GM19468 (cell line): Measurements from ENCODE around the gene CT47B1.
"Not testable (repeated sequence)": the region's sequence is repeated elsewhere in the genome, so short reads cannot be mapped to it uniquely, and the experiment has no call there.

ENCODE experiments used
- ATAC-seq: cut with Tn5 transposase; IDR thresholded peaks from one replicate; pipeline ENCODE4 v1.9.1; 2021; ENCODE audit warnings: mild to moderate bottlenecking, moderate library complexity, moderate number of reproducible peaks; ENCODE audit not compliant: unreplicated experiment; ENCODE audit errors: extremely low read depth

Gene CT47B1

DNA sequence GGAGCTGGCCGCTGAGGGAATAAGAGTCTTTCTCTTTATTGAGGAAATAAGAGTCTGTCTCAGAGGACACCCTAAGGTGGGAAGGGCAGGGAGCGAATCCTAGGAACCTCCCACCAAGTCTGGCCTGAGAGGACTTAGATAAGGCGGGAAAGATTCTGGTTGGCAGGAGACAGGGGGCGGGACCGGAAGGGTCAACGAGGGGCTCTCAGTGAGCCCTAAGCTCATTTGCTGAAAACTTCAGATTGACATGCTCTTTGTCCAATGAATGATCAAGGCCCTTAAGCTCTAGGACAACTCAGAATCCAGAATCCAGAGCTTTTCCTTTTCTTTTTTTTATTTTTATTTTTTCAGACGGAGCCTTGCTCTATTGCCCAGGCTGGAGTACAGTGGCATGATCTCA, at the start of gene CT47B1:
CT47B1 (minus strand) TSS at position 101 of the 400 bp plus-strand sequence. CDS start 196 bp downstream, outside the sequence.
- ATAC-seq, result not testable (repeated sequence)

DNA sequence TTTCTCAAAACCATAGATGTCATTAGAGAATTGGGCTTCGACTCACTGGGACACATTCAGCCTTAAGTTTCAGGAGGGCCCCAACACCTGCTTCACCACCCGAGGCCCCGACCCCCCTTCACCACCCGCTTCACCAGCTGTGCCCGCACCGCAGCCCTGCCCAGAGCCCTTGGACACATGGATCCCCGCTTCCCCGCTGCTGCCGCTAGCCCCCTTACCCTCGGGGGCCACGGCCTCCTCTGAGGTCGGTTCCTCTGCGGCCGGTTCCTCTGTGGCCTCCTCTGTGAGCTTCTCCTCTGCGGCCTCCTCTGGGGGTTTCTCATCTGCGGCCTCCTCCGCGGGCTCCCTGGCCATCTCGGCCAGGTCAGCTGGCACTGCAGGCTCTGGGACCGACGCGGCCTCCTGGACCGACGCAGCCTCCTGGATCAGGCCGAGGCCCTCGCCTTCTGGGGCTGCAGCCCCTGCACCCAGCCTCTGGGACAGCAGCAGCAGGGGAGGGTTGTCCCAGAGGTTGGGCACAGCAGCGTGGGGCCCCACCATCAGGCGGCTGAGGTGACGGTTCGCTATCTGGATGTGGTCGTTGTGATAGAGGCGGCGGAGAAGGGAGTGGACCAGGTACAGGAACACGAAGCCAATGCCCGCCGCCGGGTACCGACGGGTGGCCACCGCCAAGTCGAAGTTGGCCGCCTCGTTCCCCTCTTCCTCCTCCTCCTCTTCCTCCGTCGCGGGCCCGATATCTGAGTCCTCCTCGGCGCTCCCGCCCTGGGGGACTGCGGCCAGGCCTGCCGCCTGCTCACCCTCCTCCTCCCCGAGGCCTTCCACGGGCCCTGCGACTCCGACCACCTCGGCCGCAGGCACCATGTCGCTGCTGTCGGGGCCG, 748 bp downstream of the CT47B1 start:
- no peak for ATAC-seq

DNA sequence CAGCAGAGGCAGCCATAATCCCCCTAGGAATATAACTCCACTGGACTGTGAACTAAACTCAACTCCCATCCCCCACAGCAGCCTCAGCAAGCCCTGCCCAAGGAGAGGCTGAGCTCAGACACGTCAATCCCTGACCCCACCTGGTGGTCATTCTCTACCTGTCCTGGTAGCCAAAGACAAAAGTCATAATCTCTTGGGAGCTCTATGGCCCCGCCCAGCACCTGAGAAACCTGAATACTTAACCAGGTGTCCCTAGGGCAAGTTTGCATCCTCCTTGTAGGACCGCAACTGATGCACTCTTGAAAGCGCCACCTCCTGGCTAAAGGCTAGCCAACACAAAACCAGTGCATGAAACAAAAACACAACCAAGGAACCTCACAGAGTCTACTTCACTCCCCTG, 18.4 kb downstream of the CT47B1 start:
- ATAC-seq, result no peak

DNA sequence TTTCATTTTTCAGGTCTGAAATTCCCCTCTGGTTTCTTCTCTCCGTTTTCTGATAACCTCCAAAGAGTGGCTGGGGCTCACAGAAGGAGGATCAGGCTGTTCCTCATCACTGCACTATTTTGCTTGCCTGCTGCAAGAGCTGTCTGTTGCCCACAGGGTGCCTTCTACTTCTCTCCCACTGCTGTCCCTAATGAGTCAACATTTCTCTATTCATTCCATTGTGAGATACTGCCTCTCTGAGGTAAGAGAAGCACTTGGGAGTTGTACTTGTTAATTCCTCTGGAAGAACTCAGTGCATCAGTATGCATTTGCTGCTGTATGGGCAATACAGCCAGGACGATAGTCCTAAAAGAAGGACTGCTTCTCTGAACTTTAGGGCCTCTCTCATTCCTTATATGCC, 34.8 kb downstream of the CT47B1 start:
- ATAC-seq, result no peak

DNA sequence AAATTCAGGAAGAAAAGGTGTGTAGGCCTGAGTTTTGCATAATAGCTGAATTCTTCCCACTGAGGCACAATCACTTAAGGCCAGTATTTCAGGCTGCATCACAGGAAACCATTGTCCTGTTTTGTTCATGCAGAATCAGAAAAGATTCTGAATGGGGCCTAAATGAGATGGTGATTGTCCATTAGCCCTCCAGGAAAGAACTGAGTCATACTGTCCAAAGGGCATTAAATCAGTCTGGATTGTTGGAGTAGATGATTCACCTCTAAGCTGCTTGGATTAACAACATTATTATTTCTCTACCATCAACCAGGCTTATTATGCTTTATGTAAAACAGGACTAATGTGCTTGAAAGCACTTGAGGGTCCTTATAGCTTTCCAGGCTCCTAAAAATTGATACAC, 36.2 kb downstream of the CT47B1 start:
- ATAC-seq, result no peak

DNA sequence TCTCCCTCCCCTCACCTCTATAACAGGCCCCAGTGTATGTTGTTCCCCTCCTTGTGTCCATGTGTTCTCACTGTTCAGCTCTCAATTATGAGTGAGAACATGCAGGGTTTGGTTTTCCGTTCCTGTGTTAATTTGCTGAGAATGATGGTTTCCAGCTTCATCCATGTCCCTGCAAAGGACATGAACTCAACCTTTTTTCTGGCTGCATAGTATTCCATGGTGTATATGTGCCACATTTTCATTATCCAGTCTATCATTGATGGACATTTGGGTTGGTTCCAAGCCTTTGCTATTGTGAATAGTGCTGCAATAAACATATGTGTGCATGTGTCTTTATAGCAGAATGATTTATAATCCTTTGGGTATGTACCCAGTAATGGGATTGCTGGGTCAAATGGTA, 48.5 kb downstream of the CT47B1 start:
- not testable (repeated sequence) for ATAC-seq

DNA sequence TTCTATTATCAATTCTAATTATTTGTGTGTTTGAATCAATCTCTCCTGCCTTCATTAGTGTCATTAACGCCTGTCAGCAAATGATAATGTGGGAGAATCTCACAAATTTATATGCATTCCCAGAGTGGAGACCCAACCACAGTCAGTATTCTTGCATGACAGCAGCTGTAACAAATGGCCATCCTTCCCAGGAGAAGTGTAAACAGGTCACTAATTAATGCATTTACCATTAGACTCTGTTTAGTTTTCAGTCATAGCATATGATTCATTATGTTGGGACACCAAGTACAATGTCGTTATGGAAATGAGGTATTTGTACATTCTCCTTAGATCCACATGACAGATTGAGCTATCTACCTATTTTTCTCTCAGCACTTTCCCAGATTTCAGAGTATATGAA, 50.5 kb downstream of the CT47B1 start:
- no peak for ATAC-seq

DNA sequence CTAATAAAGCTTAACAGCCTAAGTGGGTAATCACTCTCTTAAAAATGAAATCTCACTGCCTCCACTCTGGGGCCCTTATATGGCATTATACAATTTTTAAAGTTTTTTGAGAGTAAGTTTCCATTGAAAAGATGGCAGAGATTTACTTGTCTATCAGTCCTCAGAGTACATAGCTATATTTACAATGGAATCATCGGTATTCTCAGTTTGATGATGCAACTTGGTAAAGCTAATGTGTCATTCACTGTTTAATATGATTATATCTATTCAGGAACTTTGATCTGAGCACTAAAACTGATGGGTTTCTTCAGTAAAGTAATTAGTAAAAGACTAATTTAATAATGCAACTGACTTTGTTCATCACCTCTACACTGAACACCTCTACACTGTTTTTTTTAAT, 51.6 kb downstream of the CT47B1 start:
- ATAC-seq, result no peak

DNA sequence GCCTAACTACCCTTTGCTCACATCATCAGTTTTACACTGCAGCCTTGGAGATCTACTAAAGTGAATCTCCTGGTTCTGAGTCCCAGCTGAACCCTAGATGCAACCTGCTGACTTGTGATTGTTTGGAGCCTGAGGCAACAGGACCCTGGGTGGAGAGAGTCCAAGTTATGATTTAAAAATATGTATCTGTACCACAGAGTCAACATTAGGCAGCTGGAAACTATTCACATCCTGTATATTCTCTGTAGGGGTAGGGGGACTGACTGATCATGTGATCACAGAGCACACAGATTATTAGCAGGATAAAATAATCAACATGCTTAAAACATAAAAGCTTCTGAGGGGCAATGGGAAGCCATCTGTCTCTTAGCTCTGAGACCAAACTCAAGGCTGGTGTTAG, 52.1 kb downstream of the CT47B1 start:
- ATAC-seq, result no peak
